Mucosa of gallbladder (tissue), 1 donor: ENCODE results near the gene RFX1. TPM values are rescaled to one million over a fixed set of nuclear protein-coding genes. Genes with fewer than 3 reads are reported as not detected.

ENCODE experiments used
- DNase-seq: peaks from one replicate; pipeline ENCODE4 v3.0.0-alpha.2; 2020; ENCODE audit warnings: low spot score
- total RNA-seq: library from RNA; stranded (reverse); gene quantifications from one replicate; pipeline ENCODE4 v1.2.1, GENCODE V29; 2021
- donor health status: DM: no; HTN: no; CAD: no.

The RFX1 gene
- total RNA-seq, 1 donor from 2014 or later = 25.0 TPM

- no peak for DNase-seq
Observed at GRCh38 chr19:13961826-13962698, 44.1 kb downstream of the RFX1 start.

- DNase-seq = no peak
Observed at GRCh38 chr19:13960863-13961784, 45.0 kb downstream of the RFX1 start.

GRCh38 chr19:13959962-13960862, 45.9 kb downstream of the RFX1 start:
- no peak for DNase-seq

- DNase-seq = no peak
Observed at GRCh38 chr19:13959141-13959961, 46.8 kb downstream of the RFX1 start.

- DNase-seq = no peak
Observed at GRCh38 chr19:13958043-13958442, 48.1 kb downstream of the RFX1 start.

- DNase-seq = no peak
Observed at GRCh38 chr19:13957051-13957450, 49.1 kb downstream of the RFX1 start.

GRCh38 chr19:13956365-13956744, 49.8 kb downstream of the RFX1 start:
- DNase-seq = no peak

- no peak for DNase-seq
Observed at GRCh38 chr19:13955662-13956364, 50.3 kb downstream of the RFX1 start.

- DNase-seq = no peak
Observed at GRCh38 chr19:13954185-13954584, 51.9 kb downstream of the RFX1 start.

- DNase-seq = no peak
Observed at GRCh38 chr19:13952931-13953531, 53.1 kb downstream of the RFX1 start.

- peak; percentile 100 for DNase-seq
Observed at GRCh38 chr19:13952154-13952930, 53.8 kb downstream of the RFX1 start, which contains the start of gene DCAF15. DCAF15 (plus strand) TSS chr19:13952509; CDS start chr19:13952513, 4 bp downstream.

- no peak for DNase-seq
Observed at GRCh38 chr19:13951799-13952153, 54.3 kb downstream of the RFX1 start.

GRCh38 chr19:13951043-13951442, 55.1 kb downstream of the RFX1 start:
- DNase-seq = no peak

- no peak for DNase-seq
Observed at GRCh38 chr19:13946414-13946813, 59.7 kb downstream of the RFX1 start.

GRCh38 chr19:13942023-13942684, 64.0 kb downstream of the RFX1 start:
- DNase-seq = no peak

- DNase-seq = no peak
Observed at GRCh38 chr19:13938301-13939064, 67.6 kb downstream of the RFX1 start, which contains the start of gene PODNL1. PODNL1 (minus strand) TSS chr19:13938417; CDS start chr19:13938181, 236 bp downstream.
